B cell (primary cell): ENCODE results near the gene TASL. TPM values are rescaled to one million over a fixed set of nuclear protein-coding genes. Genes with fewer than 3 reads are reported as not detected.

Experiments
- ATAC-seq: fragments of 200-7000 bp; cut with Tn5 transposase; one replicate; pipeline ENCODE4 v1.10.0; 2021; ENCODE audit warnings: low read depth, mild to moderate bottlenecking, moderate number of reproducible peaks, moderate library complexity
- CTCF ChIA-PET: fragments of 350-600 bp; sonication (Branson Sonifier 250); formaldehyde crosslinking; loops from one replicate; lab custom pipeline; 2021; ENCODE audit warnings: antibody characterized with exemption, inconsistent platforms; lab: Charles Lee
- POLR2A ChIA-PET: fragments of 350-600 bp; sonication (Branson Sonifier 250); formaldehyde crosslinking; loops from one replicate; lab custom pipeline; 2021; ENCODE audit warnings: antibody characterized with exemption; lab: Charles Lee
- DNase-seq: peaks from one replicate; pipeline ENCODE4 v3.0.0; 2013
- H2AFZ ChIP-seq: 2 replicates; pipeline ENCODE4 v1.6.1; 2012; ENCODE audit warnings: mild to moderate bottlenecking, low read depth, low read length; ENCODE audit not compliant: insufficient read depth, poor library complexity, severe bottlenecking
- H3K27ac ChIP-seq, 2 donors: 1 replicate in 1 of 2; 2 replicates in 1 of 2; pipeline ENCODE4 v1.5.1; 2012 to 2013; ENCODE audit warnings: low read length in 2 of 2, mild to moderate bottlenecking in 2 of 2, moderate library complexity in 1 of 2
- H3K27me3 ChIP-seq, 4 experiments: fragments of 200-600 bp in 1 of 4; sonication (generic) in 1 of 4; replicated peaks in 1 of 4; 1 replicate in 2 of 4; 2 replicates in 2 of 4; pipeline versions ENCODE4 v1.6.1 to v1.7.0; 2013 to 2016; ENCODE audit warnings: low read length in 3 of 4, mild to moderate bottlenecking in 2 of 4, mixed read lengths in 1 of 4, moderate library complexity in 1 of 4; ENCODE audit not compliant: insufficient read depth in 4 of 4, control insufficient read depth in 3 of 4; ENCODE audit errors: control extremely low read depth in 1 of 4
- H3K36me3 ChIP-seq, 2 experiments: replicated peaks in 1 of 2; 1 replicate in 1 of 2; 2 replicates in 1 of 2; pipeline versions ENCODE4 v1.6.1 to v1.7.1; 2013; ENCODE audit warnings: low read length in 1 of 2; ENCODE audit not compliant: insufficient read depth in 2 of 2, control insufficient read depth in 1 of 2; ENCODE audit errors: control extremely low read depth in 1 of 2, extremely low read depth in 1 of 2
- H3K4me1 ChIP-seq, 2 donors: fragments of 200-600 bp in 1 of 2; sonication (generic) in 1 of 2; 1 replicate in 1 of 2; 2 replicates in 1 of 2; pipeline versions ENCODE4 v1.5.1 to v1.6.1; 2013 to 2017; ENCODE audit warnings: low read length in 2 of 2; ENCODE audit not compliant: control insufficient read depth in 2 of 2, insufficient read depth in 2 of 2
- H3K4me2 ChIP-seq: replicated peaks from 2 replicates; pipeline ENCODE3; 2012; ENCODE audit warnings: mild to moderate bottlenecking, low read depth, low read length; ENCODE audit not compliant: poor library complexity, severe bottlenecking
- H3K4me3 ChIP-seq, 5 experiments: fragments of 200-600 bp in 1 of 5; sonication (generic) in 1 of 5; 1 replicate in 3 of 5; 2 replicates in 2 of 5; pipeline versions ENCODE4 v1.5.1 to v1.7.0; 2011 to 2016; ENCODE audit warnings: low read length in 4 of 5, mild to moderate bottlenecking in 4 of 5, low read depth in 2 of 5, control low read depth in 1 of 5, moderate library complexity in 1 of 5; ENCODE audit not compliant: insufficient read depth in 1 of 5; ENCODE audit errors: control extremely low read depth in 1 of 5, extremely low read depth in 1 of 5
- H3K79me2 ChIP-seq: fragments of 200-600 bp; sonication (generic); one replicate; pipeline ENCODE4 v1.6.0; 2016; ENCODE audit warnings: low read length; ENCODE audit not compliant: control insufficient read depth, insufficient read depth
- H3K9ac ChIP-seq: fragments of 200-600 bp; sonication (generic); 2 replicates; pipeline ENCODE4 v1.6.1; 2017; ENCODE audit warnings: mild to moderate bottlenecking, low read length, moderate library complexity
- H3K9me3 ChIP-seq, 3 donors: one replicate each; pipeline versions ENCODE4 v1.6.1 to v1.7.1; 2013; ENCODE audit warnings: low read length in 2 of 3; ENCODE audit not compliant: control insufficient read depth in 2 of 3, insufficient read depth in 1 of 3; ENCODE audit errors: control extremely low read depth in 1 of 3
- H4K20me1 ChIP-seq: 2 replicates; pipeline ENCODE4 v1.6.0; 2012; ENCODE audit warnings: mild to moderate bottlenecking, low read length; ENCODE audit not compliant: insufficient read depth, control insufficient read depth, poor library complexity, severe bottlenecking
- H3K27ac Mint-ChIP-seq: one replicate; pipeline ENCODE4 v1.8.0; 2021; ENCODE audit warnings: mixed read lengths
- H3K27me3 Mint-ChIP-seq: one replicate; pipeline ENCODE4 v1.8.0; 2021; ENCODE audit warnings: mixed read lengths
- H3K4me1 Mint-ChIP-seq: one replicate; pipeline ENCODE4 v1.8.0; 2021; ENCODE audit warnings: mixed read lengths
- H3K4me3 Mint-ChIP-seq: one replicate; pipeline ENCODE4 v1.8.0; 2021; ENCODE audit warnings: mixed read lengths
- H3K9me3 Mint-ChIP-seq: one replicate; pipeline ENCODE4 v1.8.0; 2022; ENCODE audit warnings: mixed read lengths; ENCODE audit not compliant: insufficient read depth
- EZH2 ChIP-seq: IDR thresholded peaks from 2 replicates; pipeline ENCODE4 v1.6.1; 2012; ENCODE audit warnings: borderline replicate concordance, low read depth, mild to moderate bottlenecking, moderate library complexity, low read length; ENCODE audit not compliant: insufficient read depth, poor library complexity, severe bottlenecking
- WGBS: methylation state at CpG from one replicate; pipeline ENCODE4 v1.1.5; 2013; ENCODE audit warnings: missing lambda C conversion rate; ENCODE audit not compliant: insufficient coverage; 5-methylcytosine and 5-hydroxymethylcytosine counted together
- intact Hi-C: fragments of 100-400 bp; cut with micrococcal nuclease; formaldehyde crosslinking; loops from one replicate; pipeline ENCODE4 v1.10.0; 2022
- polyA plus RNA-seq: library from polyadenylated mRNA; depleted of rRNA; stranded (reverse); fragments of >200 nt; gene quantifications from 2 replicates; pipeline ENCODE4 v1.2.3, GENCODE V29; 2012
- small RNA-seq: library from RNA; depleted of rRNA; stranded (forward); fragments of <200 nt; gene quantifications from one replicate; pipeline ENCODE3, GENCODE V24; 2012; ENCODE audit warnings: low replicate concordance, low read depth; ENCODE audit not compliant: insufficient read length
- total RNA-seq, 2 donors: library from RNA; stranded (reverse); fragments of 120-200 nt in 1 of 2; gene quantifications; 1 replicate in 1 of 2; 2 replicates in 1 of 2; pipeline versions ENCODE4 v1.2.3 to v1.2.4, GENCODE V29; 2013 to 2022
- TF ChIP-seq, protein P1 (sequence below): fragments of 200-600 bp; IDR thresholded peaks from one replicate; pipeline ENCODE4 v1.8.0; 2022; ENCODE audit warnings: antibody characterized with exemption, mild to moderate bottlenecking

The TASL gene
- total and polyA plus RNA-seq, 2 donors (not counting 1 experiment from before 2014, with no cell fraction given): 15.7 to 25.4 TPM

DNA sequence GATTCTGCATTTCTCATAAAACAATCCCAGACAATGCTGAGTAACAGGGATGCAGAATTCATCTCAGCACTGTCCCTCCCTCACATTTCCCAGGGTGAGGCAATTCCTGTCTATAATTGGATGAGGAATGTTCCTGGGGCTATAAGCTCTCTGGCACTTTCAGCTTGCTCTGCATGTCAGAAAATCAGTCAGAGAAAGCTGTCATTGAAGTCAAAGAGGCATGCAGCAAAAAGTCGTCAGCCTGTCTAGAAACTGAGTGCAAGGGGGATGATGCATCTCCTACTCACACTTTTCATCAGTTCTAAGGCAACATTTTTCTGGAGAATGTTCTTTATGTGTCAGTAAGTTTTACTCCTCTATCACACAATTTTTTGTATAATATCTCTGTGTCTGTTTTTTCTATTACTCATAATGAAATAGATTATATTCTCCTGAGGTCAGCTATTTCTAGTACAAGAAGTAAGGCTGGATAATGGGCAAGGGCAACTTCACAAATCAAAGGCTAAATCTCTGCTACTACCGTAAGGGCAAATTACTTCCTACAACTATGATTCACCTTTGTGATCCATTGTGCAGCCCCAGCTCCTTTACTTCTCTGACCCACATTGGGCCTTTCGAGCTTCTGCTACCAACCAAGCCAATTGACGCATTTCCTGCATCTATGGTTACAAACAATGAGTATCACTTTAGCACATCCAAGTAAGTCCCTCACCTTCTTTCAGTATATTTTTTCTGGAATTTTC lies 56.0 kb downstream of the TASL start:
- no peaks in the 10 kb centered on the region for H3K27me3 ChIP-seq
- no peaks in the 10 kb centered on the region for H4K20me1 ChIP-seq
- H3K27me3 Mint-ChIP-seq: no peaks in the 10 kb centered on the region
- WGBS: 100% methylated on average over 1 of the region's 4 CpGs
- no peak overlapping the region for H3K9ac ChIP-seq
- H3K9me3 Mint-ChIP-seq: no peaks in the 10 kb centered on the region
- no peak for TF ChIP-seq EZH2
- TF ChIP-seq, protein P1, sequence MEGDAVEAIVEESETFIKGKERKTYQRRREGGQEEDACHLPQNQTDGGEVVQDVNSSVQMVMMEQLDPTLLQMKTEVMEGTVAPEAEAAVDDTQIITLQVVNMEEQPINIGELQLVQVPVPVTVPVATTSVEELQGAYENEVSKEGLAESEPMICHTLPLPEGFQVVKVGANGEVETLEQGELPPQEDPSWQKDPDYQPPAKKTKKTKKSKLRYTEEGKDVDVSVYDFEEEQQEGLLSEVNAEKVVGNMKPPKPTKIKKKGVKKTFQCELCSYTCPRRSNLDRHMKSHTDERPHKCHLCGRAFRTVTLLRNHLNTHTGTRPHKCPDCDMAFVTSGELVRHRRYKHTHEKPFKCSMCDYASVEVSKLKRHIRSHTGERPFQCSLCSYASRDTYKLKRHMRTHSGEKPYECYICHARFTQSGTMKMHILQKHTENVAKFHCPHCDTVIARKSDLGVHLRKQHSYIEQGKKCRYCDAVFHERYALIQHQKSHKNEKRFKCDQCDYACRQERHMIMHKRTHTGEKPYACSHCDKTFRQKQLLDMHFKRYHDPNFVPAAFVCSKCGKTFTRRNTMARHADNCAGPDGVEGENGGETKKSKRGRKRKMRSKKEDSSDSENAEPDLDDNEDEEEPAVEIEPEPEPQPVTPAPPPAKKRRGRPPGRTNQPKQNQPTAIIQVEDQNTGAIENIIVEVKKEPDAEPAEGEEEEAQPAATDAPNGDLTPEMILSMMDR: no peak
- H3K4me1 Mint-ChIP-seq: no peaks in the 10 kb centered on the region
- H3K4me3 ChIP-seq: no peak overlapping the region
- POLR2A ChIA-PET: no interaction called here
- no peak for DNase-seq
- no peaks in the 10 kb centered on the region for H3K36me3 ChIP-seq
- H3K4me1 ChIP-seq: no peaks in the 10 kb centered on the region
- intact Hi-C loops: no loop called here
- no peak overlapping the region for H3K27ac ChIP-seq
- H3K9me3 ChIP-seq: no peaks in the 10 kb centered on the region
- no peaks in the 10 kb centered on the region for H3K79me2 ChIP-seq
- H3K4me3 Mint-ChIP-seq: no peak overlapping the region
- no peak for ATAC-seq
- no peak overlapping the region for H3K27ac Mint-ChIP-seq
- no peak overlapping the region for H3K4me2 ChIP-seq
- H2AFZ ChIP-seq: no peak overlapping the region
- CTCF ChIA-PET: no interaction called here

GRCh38 chrX:30513284-30513683 lies 64.3 kb downstream of the TASL start:
- CTCF ChIA-PET: interaction anchor here (1.4 kb wide), 1 partner anchor 8 kb away, joined by 5 read pairs; no protein-coding TSS in a partner anchor
- H3K27me3 Mint-ChIP-seq: no peaks in the 10 kb centered on the region
- Histone ChIP-seq H3K79me2 (no peaks in the 10 kb centered on the region), H3K4me3 (no peak overlapping the region), H2AFZ (no peak overlapping the region), H3K27me3 (no peaks in the 10 kb centered on the region), H3K4me1 (no peaks in the 10 kb centered on the region), H3K36me3 (no peaks in the 10 kb centered on the region), H3K9ac (no peak overlapping the region), H3K9me3 (no peaks in the 10 kb centered on the region), H3K4me2 (no peak overlapping the region), H3K27ac (no peak overlapping the region), H4K20me1 (no peaks in the 10 kb centered on the region)
- no peaks in the 10 kb centered on the region for H3K9me3 Mint-ChIP-seq
- ATAC-seq (no peak), DNase-seq (peak; percentile 1)
- H3K4me3 Mint-ChIP-seq: no peak overlapping the region
- H3K4me1 Mint-ChIP-seq: peaks cover 2% of the 10 kb centered on the region
- POLR2A ChIA-PET: no interaction called here
- H3K27ac Mint-ChIP-seq: no peak overlapping the region
- WGBS: no CpG with 5 or more reads among the region's 3 CpGs
- intact Hi-C loops: no loop called here
- TF ChIP-seq EZH2: no peak
- TF ChIP-seq, protein P1: peak; percentile 58

Small RNAs within 50 kb of the gene (small RNA-seq; reads per million reads assigned to genes)
- gene CKS1BP6: not detected

Other genes starting within 250 kb of the TASL start
- 9.3 and 10.2 TPM in 2 replicates for gene GK, start 75.7 kb upstream of the TASL start, total RNA-seq
- gene GK, start 75.7 kb upstream of the TASL start, polyA plus RNA-seq: 4.8 and 7.9 TPM in 2 replicates